ENCODE measurements around the gene NAP1L3.

NAP1L3 gene

GRCh38 chrX:93673056-93673868, at the start of gene NAP1L3:
Gene NAP1L3, minus strand, starts transcription at chrX:93673578. Its CDS starts 274 bp downstream, at chrX:93673304.
- DNase-seq (ENCODE audit: low read depth): peak; percentile 59

- DNase-seq (ENCODE audit: low read depth): no peak
These were observed 37.7 kb upstream of the NAP1L3 start for GRCh38 chrX:93711076-93711475.

- DNase-seq (ENCODE audit: low read depth): no peak
These were observed 30.3 kb upstream of the NAP1L3 start for GRCh38 chrX:93703701-93704100.

- DNase-seq (ENCODE audit: low read depth): no peak
These were observed 22.6 kb upstream of the NAP1L3 start for GRCh38 chrX:93695981-93696380.

- peak; percentile 10 for DNase-seq (ENCODE audit: low read depth)
These were observed 492 bp upstream of the NAP1L3 start, which contains the start of gene FAM133A for GRCh38 chrX:93673869-93674271. Gene FAM133A, plus strand, starts transcription at chrX:93674206. Its CDS starts 35,214 bp downstream, at chrX:93709420.

GRCh38 chrX:93660575-93660974, 12.8 kb downstream of the NAP1L3 start:
- no peak for DNase-seq (ENCODE audit: low read depth)

GRCh38 chrX:93649381-93649780, 24.0 kb downstream of the NAP1L3 start:
- no peak for DNase-seq (ENCODE audit: low read depth)

GRCh38 chrX:93637591-93637990, 35.8 kb downstream of the NAP1L3 start:
- DNase-seq (ENCODE audit: low read depth): no peak
